Neural progenitor cell (in vitro differentiated cells): ENCODE measurements around the gene IL36B. TPM values are rescaled to one million over a fixed set of nuclear protein-coding genes. Genes with fewer than 3 reads are reported as not detected.

Experiments
- DNase-seq: peaks from one replicate; pipeline ENCODE4 v3.0.0-alpha.2; 2016; ENCODE audit warnings: low spot score
- H2AFZ ChIP-seq: fragments of 200-600 bp; sonication (generic); replicated peaks from 2 replicates; pipeline ENCODE4 v1.6.1; 2016; ENCODE audit warnings: antibody characterized with exemption
- H3F3A ChIP-seq: fragments of 200-600 bp; sonication (generic); 2 replicates; pipeline ENCODE4 v1.6.1; 2016; ENCODE audit warnings: antibody characterized with exemption, low read depth
- H3K27ac ChIP-seq: fragments of 200-600 bp; sonication (generic); 2 replicates; pipeline ENCODE4 v1.5.1; 2016; ENCODE audit warnings: mild to moderate bottlenecking
- H3K27me3 ChIP-seq: fragments of 200-600 bp; sonication (generic); 2 replicates; pipeline ENCODE4 v1.6.1; 2016; ENCODE audit warnings: mild to moderate bottlenecking, moderate library complexity
- H3K36me3 ChIP-seq: fragments of 200-600 bp; sonication (generic); 2 replicates; pipeline ENCODE4 v1.5.1; 2016
- H3K4me1 ChIP-seq: fragments of 200-600 bp; sonication (generic); 2 replicates; pipeline ENCODE4 v1.6.1; 2016; ENCODE audit warnings: mixed run types
- H3K4me2 ChIP-seq: fragments of 200-600 bp; sonication (generic); 2 replicates; pipeline ENCODE4 v1.6.1; 2016
- H3K4me3 ChIP-seq: fragments of 200-600 bp; sonication (generic); 2 replicates; pipeline ENCODE4 v1.5.1; 2016
- H3K79me2 ChIP-seq: fragments of 200-600 bp; sonication (generic); 2 replicates; pipeline ENCODE4 v1.6.1; 2016; ENCODE audit warnings: low read depth
- H3K9ac ChIP-seq: fragments of 200-600 bp; sonication (generic); 2 replicates; pipeline ENCODE4 v1.6.1; 2016
- H3K9me3 ChIP-seq: fragments of 200-600 bp; sonication (generic); 2 replicates; pipeline ENCODE4 v1.5.1; 2016; ENCODE audit warnings: low read depth
- H4K20me1 ChIP-seq: fragments of 200-600 bp; sonication (generic); 2 replicates; pipeline ENCODE4 v1.6.1; 2016; ENCODE audit warnings: low read depth
- H3K27ac Mint-ChIP-seq: 3 replicates; pipeline ENCODE4 v1.8.0; 2021; ENCODE audit warnings: mixed read lengths
- H3K27me3 Mint-ChIP-seq: 2 replicates; pipeline ENCODE4 v1.8.0; 2022; ENCODE audit warnings: low read depth, mild to moderate bottlenecking, inconsistent platforms, moderate library complexity, mixed read lengths; ENCODE audit not compliant: insufficient read depth
- H3K36me3 Mint-ChIP-seq: 3 replicates; pipeline ENCODE4 v1.8.0; 2021; ENCODE audit warnings: mixed read lengths
- H3K4me1 Mint-ChIP-seq: 3 replicates; pipeline ENCODE4 v1.8.0; 2021; ENCODE audit warnings: mixed read lengths
- H3K4me3 Mint-ChIP-seq: 3 replicates; pipeline ENCODE4 v1.8.0; 2021; ENCODE audit warnings: mild to moderate bottlenecking, moderate library complexity, mixed read lengths
- H3K9me3 Mint-ChIP-seq: 3 replicates; pipeline ENCODE4 v1.8.0; 2020; ENCODE audit warnings: mixed read lengths
- CTCF ChIP-seq: fragments of 200-600 bp; sonication (generic); IDR thresholded peaks from 2 replicates; pipeline ENCODE4 v1.5.1; 2017; ENCODE audit warnings: antibody characterized with exemption, mild to moderate bottlenecking
- EZH2 ChIP-seq: fragments of 200-600 bp; sonication (generic); IDR thresholded peaks from 2 replicates; pipeline ENCODE4 v1.6.1; 2017; ENCODE audit warnings: antibody characterized with exemption, mild to moderate bottlenecking, moderate library complexity
- EZH2phosphoT487 ChIP-seq: fragments of 200-600 bp; sonication (generic); IDR thresholded peaks from 2 replicates; pipeline ENCODE4 v1.6.1; 2017; ENCODE audit warnings: antibody characterized with exemption
- total RNA-seq: library from RNA; depleted of rRNA; stranded (reverse); fragments of >200 nt; gene quantifications from 2 replicates; pipeline ENCODE4 v1.2.3, GENCODE V29; 2015; ENCODE audit warnings: low replicate concordance

IL36B gene
- total RNA-seq, 1 donor from 2014 or later: not detected

DNA sequence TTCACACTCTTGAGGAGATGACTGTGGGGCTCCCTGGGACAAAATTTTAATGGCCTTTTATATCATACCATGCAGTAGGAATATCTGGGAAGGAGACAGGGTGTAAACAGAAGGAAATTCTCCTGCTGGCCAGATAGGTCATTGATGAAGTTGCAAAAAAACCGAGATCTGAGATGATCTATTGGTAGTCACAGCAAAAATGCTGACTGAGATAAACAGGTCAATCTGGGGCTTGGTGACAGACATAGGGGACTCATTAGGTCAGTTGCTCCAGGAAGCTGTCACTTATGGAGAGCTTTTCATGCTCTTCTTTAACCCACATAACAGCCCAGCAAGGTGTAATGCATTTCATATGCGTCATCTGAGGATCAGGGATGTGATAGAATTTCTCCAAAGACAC is 50.0 kb downstream of the IL36B start:
- H3K9ac ChIP-seq: no peak overlapping the region
- H3K27me3 Mint-ChIP-seq: peaks cover 4% of the 10 kb centered on the region
- peaks cover 20% of the 10 kb centered on the region for H3K9me3 Mint-ChIP-seq
- H3K27ac Mint-ChIP-seq: no peak overlapping the region
- H4K20me1 ChIP-seq: no peaks in the 10 kb centered on the region
- no peaks in the 10 kb centered on the region for H3K36me3 ChIP-seq
- DNase-seq: no peak
- no peak overlapping the region for H3K4me3 Mint-ChIP-seq
- TF ChIP-seq EZH2 (no peak), EZH2phosphoT487 (no peak), CTCF (no peak)
- H3K4me1 ChIP-seq: no peaks in the 10 kb centered on the region
- H3K4me1 Mint-ChIP-seq: no peaks in the 10 kb centered on the region
- H3K27ac ChIP-seq: no peak overlapping the region
- H3K4me3 ChIP-seq: no peak overlapping the region
- no peaks in the 10 kb centered on the region for H3K36me3 Mint-ChIP-seq
- H3K79me2 ChIP-seq: no peaks in the 10 kb centered on the region
- H3K27me3 ChIP-seq: peaks cover 3% of the 10 kb centered on the region
- no peak overlapping the region for H2AFZ ChIP-seq
- H3K4me2 ChIP-seq: no peak overlapping the region
- H3F3A ChIP-seq: no peaks in the 10 kb centered on the region
- no peaks in the 10 kb centered on the region for H3K9me3 ChIP-seq

DNA sequence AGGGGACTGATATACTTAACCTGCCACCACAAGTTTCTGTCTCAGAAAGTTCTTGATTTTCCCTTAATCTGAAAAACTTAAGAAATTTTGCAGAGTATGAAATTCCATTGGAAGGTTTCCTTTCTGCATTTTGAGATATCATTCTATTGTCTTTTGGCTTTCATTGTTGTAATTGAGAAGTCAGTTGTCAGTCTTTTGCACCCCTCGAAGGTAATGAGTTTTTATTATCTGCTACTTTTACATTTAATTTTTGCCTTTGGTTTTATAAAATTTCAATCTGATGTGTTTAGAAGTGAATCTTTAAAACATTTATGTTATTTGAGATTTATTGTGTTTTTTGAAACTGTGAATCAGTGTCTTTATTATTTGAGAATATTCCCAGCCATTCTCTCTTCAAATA is 52.2 kb downstream of the IL36B start:
- peaks cover 3% of the 10 kb centered on the region for H3K27me3 ChIP-seq
- H3K4me3 ChIP-seq: no peak overlapping the region
- H2AFZ ChIP-seq: no peak overlapping the region
- peaks cover 20% of the 10 kb centered on the region for H3K9me3 Mint-ChIP-seq
- H3K9ac ChIP-seq: no peak overlapping the region
- no peak overlapping the region for H3K27ac Mint-ChIP-seq
- H3K36me3 Mint-ChIP-seq: no peaks in the 10 kb centered on the region
- no peak overlapping the region for H3K4me3 Mint-ChIP-seq
- H3K4me2 ChIP-seq: no peak overlapping the region
- H3K27ac ChIP-seq: no peak overlapping the region
- H3K4me1 ChIP-seq: no peaks in the 10 kb centered on the region
- peaks cover 3% of the 10 kb centered on the region for H3K27me3 Mint-ChIP-seq
- H3F3A ChIP-seq: no peaks in the 10 kb centered on the region
- no peaks in the 10 kb centered on the region for H4K20me1 ChIP-seq
- H3K4me1 Mint-ChIP-seq: no peaks in the 10 kb centered on the region
- H3K9me3 ChIP-seq: no peaks in the 10 kb centered on the region
- no peaks in the 10 kb centered on the region for H3K79me2 ChIP-seq
- H3K36me3 ChIP-seq: no peaks in the 10 kb centered on the region
- DNase-seq: no peak
- TF ChIP-seq EZH2 (no peak), CTCF (no peak), EZH2phosphoT487 (no peak)

- Histone ChIP-seq H3K27me3 (no peaks in the 10 kb centered on the region), H2AFZ (no peak overlapping the region), H3K9ac (no peak overlapping the region), H3K4me2 (no peak overlapping the region), H4K20me1 (no peaks in the 10 kb centered on the region), H3K36me3 (no peaks in the 10 kb centered on the region), H3K27ac (no peak overlapping the region), H3K9me3 (no peaks in the 10 kb centered on the region), H3F3A (no peaks in the 10 kb centered on the region), H3K4me1 (no peaks in the 10 kb centered on the region), H3K4me3 (no peak overlapping the region), H3K79me2 (no peaks in the 10 kb centered on the region)
- Mint-ChIP-seq H3K4me3 (no peak overlapping the region), H3K27me3 (peaks cover 2% of the 10 kb centered on the region), H3K4me1 (no peaks in the 10 kb centered on the region), H3K36me3 (no peaks in the 10 kb centered on the region), H3K27ac (no peak overlapping the region), H3K9me3 (peaks cover 23% of the 10 kb centered on the region)
- no peak for DNase-seq
- TF ChIP-seq EZH2 (no peak), CTCF (no peak), EZH2phosphoT487 (no peak)
Measured at GRCh38 chr2:112997151-112997550, 55.5 kb downstream of the IL36B start.
